KMS-11 (cell line): Measurements from ENCODE around the gene MAGOH.

Experiments used
- H2AFZ ChIP-seq: fragments of 200-600 bp; sonication (generic); 2 replicates; pipeline ENCODE4 v1.6.1; 2016; ENCODE audit warnings: antibody characterized with exemption, mixed run types, low read depth
- H3K27ac ChIP-seq: fragments of 200-600 bp; sonication (generic); 2 replicates; pipeline ENCODE4 v1.6.1; 2016; ENCODE audit warnings: mild to moderate bottlenecking, mixed run types
- H3K27me3 ChIP-seq: fragments of 200-600 bp; sonication (generic); 2 replicates; pipeline ENCODE4 v1.6.1; 2017; ENCODE audit warnings: mild to moderate bottlenecking, low read depth, mixed run types, moderate library complexity; ENCODE audit not compliant: insufficient read depth
- H3K36me3 ChIP-seq: fragments of 200-600 bp; sonication (generic); 2 replicates; pipeline ENCODE4 v1.6.1; 2017; ENCODE audit warnings: mild to moderate bottlenecking, mixed run types; ENCODE audit not compliant: insufficient read depth
- H3K4me1 ChIP-seq: fragments of 200-600 bp; sonication (generic); 2 replicates; pipeline ENCODE4 v1.6.1; 2016; ENCODE audit warnings: mild to moderate bottlenecking, low read depth, mixed run types; ENCODE audit not compliant: poor library complexity, severe bottlenecking
- H3K4me2 ChIP-seq: fragments of 200-600 bp; sonication (generic); 2 replicates; pipeline ENCODE4 v1.7.0; 2016; ENCODE audit warnings: mild to moderate bottlenecking, mixed run types
- H3K4me3 ChIP-seq: fragments of 200-600 bp; sonication (generic); IDR thresholded peaks from 2 replicates; pipeline ENCODE4 v1.6.1; 2017; ENCODE audit warnings: low read depth, low read length, mixed read lengths; ENCODE audit not compliant: insufficient read depth
- H3K79me2 ChIP-seq: fragments of 200-600 bp; sonication (generic); 2 replicates; pipeline ENCODE4 v1.6.1; 2016; ENCODE audit warnings: low read depth, mixed run types; ENCODE audit not compliant: insufficient read depth
- H3K9ac ChIP-seq: fragments of 200-600 bp; sonication (generic); 2 replicates; pipeline ENCODE4 v1.6.1; 2016; ENCODE audit warnings: mild to moderate bottlenecking, mixed run types
- H4K20me1 ChIP-seq: fragments of 200-600 bp; sonication (generic); 2 replicates; pipeline ENCODE4 v1.6.1; 2016; ENCODE audit warnings: mild to moderate bottlenecking, mixed run types; ENCODE audit not compliant: insufficient read depth
- TF ChIP-seq, protein P1 (sequence below): fragments of 200-600 bp; sonication (generic); conservative IDR thresholded peaks from 2 replicates; pipeline ENCODE4 v1.6.1; 2017; ENCODE audit warnings: low read depth, mild to moderate bottlenecking, antibody characterized with exemption, low read length, moderate library complexity, mixed read lengths

MAGOH gene

DNA sequence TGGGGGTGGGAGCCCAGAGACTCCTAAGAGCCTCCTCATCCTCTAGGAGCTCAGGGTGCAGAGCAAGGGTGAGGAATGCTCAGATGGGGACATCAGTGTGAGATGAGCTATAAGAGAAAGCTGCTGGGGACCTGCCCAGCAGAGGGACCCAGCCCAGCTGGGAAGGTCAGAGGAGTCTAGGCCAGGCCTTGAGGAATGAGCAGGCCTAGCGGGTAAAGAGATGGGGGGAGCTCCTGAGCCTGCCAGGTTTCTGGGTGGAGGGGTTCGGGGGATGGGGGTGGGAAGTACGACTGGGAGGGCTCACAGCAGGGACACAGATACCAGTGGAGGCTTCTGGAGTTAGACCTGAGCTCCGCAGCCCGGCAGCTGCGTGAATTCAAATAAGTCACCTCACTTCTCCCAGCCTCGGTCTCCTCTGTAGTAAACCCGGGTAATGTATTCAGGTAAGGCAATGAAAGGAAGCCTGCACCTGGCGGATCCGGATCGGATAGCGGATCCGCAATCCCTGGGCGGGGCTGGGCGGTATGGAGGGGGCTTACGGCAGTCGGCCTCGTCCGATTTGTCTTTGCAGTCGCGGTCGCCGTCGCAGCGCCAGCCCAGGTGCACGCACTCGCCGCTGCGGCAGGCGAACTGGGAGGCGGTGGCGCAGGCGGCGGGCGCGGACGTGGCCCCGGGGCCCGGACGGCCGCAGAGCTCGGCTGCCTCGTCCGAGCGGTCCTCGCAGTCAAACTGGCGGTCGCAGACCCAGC lies 38.0 kb upstream of the MAGOH start:
- Histone ChIP-seq H3K36me3 (peaks cover 7% of the 10 kb centered on the region), H3K79me2 (no peaks in the 10 kb centered on the region), H3K4me2 (no peak overlapping the region), H2AFZ (no peak overlapping the region), H3K4me3 (no peak overlapping the region), H3K27ac (no peak overlapping the region), H3K9ac (no peak overlapping the region), H3K27me3 (no peaks in the 10 kb centered on the region), H4K20me1 (no peaks in the 10 kb centered on the region), H3K4me1 (peaks cover under 1% of the 10 kb centered on the region)
- TF ChIP-seq, protein P1, sequence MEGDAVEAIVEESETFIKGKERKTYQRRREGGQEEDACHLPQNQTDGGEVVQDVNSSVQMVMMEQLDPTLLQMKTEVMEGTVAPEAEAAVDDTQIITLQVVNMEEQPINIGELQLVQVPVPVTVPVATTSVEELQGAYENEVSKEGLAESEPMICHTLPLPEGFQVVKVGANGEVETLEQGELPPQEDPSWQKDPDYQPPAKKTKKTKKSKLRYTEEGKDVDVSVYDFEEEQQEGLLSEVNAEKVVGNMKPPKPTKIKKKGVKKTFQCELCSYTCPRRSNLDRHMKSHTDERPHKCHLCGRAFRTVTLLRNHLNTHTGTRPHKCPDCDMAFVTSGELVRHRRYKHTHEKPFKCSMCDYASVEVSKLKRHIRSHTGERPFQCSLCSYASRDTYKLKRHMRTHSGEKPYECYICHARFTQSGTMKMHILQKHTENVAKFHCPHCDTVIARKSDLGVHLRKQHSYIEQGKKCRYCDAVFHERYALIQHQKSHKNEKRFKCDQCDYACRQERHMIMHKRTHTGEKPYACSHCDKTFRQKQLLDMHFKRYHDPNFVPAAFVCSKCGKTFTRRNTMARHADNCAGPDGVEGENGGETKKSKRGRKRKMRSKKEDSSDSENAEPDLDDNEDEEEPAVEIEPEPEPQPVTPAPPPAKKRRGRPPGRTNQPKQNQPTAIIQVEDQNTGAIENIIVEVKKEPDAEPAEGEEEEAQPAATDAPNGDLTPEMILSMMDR: no peak

DNA sequence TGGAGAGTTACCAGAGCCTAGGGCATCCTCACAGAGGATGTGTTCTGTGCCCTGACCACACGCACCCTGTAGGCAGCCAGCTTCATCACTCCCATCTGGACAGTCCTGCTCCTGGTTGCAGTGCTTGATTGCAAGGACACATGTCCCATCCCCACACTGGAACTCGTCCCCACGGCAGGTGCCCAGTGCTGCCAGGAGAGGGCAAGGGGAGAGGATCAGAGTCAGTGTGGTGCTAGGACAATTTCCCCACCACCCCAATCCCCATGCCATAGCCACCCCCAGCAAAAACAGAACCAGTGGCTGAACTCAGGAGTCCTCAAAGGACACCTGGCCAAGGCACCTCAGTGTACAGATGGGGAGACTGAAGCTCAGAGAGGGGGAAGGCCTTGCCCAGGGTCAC lies 37.2 kb upstream of the MAGOH start:
- peaks cover 8% of the 10 kb centered on the region for H3K4me1 ChIP-seq
- no peak overlapping the region for H3K4me2 ChIP-seq
- no peak overlapping the region for H3K9ac ChIP-seq
- H3K27ac ChIP-seq: no peak overlapping the region
- peaks cover 3% of the 10 kb centered on the region for H3K36me3 ChIP-seq
- no peak overlapping the region for H3K4me3 ChIP-seq
- no peaks in the 10 kb centered on the region for H3K79me2 ChIP-seq
- no peak overlapping the region for H2AFZ ChIP-seq
- TF ChIP-seq, protein P1: no peak
- no peaks in the 10 kb centered on the region for H4K20me1 ChIP-seq
- no peaks in the 10 kb centered on the region for H3K27me3 ChIP-seq

DNA sequence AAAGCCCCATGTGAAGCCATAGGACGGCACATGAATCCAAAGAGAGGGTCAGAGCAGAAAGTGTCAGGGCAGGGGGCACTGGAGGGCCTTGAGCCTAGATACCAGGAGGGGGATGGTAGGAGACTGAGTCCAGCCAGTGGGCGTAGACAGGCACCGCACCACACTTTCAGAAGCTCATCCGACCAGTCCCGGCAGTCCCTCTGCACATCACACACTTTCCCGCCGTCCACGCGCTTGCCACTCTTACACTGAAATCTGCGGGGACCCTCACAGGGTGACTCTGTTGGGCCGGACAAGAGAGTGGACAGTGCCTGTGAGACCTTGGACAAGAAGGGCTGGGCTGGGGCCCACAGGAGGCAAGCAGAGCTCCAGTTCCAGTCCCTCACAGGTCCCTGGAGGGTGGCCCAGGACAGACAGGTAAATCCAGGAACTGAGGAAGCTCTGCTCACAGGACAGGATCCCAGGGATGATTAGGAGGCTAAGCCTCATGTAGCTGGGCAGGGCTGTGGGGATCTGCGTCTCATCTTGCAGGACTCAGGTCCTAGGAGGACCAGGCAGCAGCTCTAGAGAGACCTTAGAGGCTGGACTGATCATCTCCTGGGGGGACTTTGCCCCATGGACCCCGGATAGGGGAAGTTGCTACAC lies 36.3 kb upstream of the MAGOH start:
- no peaks in the 10 kb centered on the region for H4K20me1 ChIP-seq
- no peak overlapping the region for H2AFZ ChIP-seq
- no peak overlapping the region for H3K4me3 ChIP-seq
- H3K9ac ChIP-seq: no peak overlapping the region
- peaks cover 15% of the 10 kb centered on the region for H3K4me1 ChIP-seq
- peaks cover 3% of the 10 kb centered on the region for H3K36me3 ChIP-seq
- H3K27me3 ChIP-seq: no peaks in the 10 kb centered on the region
- no peak overlapping the region for H3K27ac ChIP-seq
- no peak overlapping the region for H3K4me2 ChIP-seq
- no peaks in the 10 kb centered on the region for H3K79me2 ChIP-seq
- TF ChIP-seq, protein P1: no peak

DNA sequence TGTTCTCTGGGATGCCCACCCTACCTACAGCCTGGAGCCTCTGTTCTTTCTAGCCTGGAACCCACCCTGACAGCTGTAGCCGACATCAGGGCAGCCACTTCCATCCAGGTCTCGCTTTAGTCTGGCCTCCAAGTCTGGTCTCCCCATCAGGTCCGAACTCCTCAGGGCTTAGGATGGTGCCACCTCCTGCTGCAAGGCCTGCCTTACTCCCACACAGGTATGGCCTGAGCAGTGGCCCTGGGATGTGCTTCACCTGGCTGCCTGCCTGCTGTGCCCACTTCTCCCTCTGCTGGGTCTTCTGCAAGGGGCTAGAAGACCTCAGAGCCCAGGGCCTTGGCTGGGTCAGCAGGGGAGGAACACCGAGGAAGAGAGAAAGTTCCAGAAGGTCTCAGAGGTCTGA lies 35.7 kb upstream of the MAGOH start:
- Histone ChIP-seq H3K27ac (no peak overlapping the region), H3K36me3 (peaks cover 3% of the 10 kb centered on the region), H2AFZ (no peak overlapping the region), H3K79me2 (no peaks in the 10 kb centered on the region), H3K9ac (no peak overlapping the region), H4K20me1 (no peaks in the 10 kb centered on the region), H3K4me3 (no peak overlapping the region), H3K4me1 (peaks cover 15% of the 10 kb centered on the region), H3K27me3 (no peaks in the 10 kb centered on the region), H3K4me2 (no peak overlapping the region)
- TF ChIP-seq, protein P1: no peak
